Neural cell (in vitro differentiated cells): ENCODE data around the gene MGA.

Source experiments
- POLR2AphosphoS5 ChIP-seq: IDR thresholded peaks from 2 replicates; pipeline ENCODE4 v1.6.1; 2012
- TF ChIP-seq, protein P1 (sequence below): fragments of 450-650 bp; IDR thresholded peaks from 2 replicates; pipeline ENCODE4 v1.5.1; 2014; ENCODE audit warnings: antibody characterized with exemption, mild to moderate bottlenecking, moderate library complexity; ENCODE audit not compliant: poor library complexity, severe bottlenecking
- TF ChIP-seq, protein P2 (sequence below): IDR thresholded peaks from 2 replicates; pipeline ENCODE4 v1.6.1; 2012; ENCODE audit warnings: borderline replicate concordance

DNA sequence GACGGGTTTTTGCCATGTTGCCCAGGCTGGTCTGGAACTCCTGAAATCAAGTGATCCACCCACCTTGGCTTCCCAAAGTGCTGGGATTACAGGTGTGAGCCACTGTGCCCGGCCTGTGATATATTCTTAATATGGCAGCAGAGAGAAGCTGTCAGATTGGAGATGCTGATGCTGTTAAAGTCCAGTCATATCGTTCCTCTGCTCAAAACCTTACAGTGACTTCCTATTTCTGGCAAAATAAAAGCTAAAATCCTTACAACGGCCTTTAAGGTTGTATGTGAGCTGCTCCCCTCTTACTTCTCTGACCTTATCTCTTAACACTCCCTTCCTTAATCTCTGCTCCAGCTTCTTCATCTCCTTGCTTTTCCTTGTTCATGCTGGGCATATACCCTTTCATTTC is 26.6 kb upstream of the MGA start:
- TF ChIP-seq, protein P1, sequence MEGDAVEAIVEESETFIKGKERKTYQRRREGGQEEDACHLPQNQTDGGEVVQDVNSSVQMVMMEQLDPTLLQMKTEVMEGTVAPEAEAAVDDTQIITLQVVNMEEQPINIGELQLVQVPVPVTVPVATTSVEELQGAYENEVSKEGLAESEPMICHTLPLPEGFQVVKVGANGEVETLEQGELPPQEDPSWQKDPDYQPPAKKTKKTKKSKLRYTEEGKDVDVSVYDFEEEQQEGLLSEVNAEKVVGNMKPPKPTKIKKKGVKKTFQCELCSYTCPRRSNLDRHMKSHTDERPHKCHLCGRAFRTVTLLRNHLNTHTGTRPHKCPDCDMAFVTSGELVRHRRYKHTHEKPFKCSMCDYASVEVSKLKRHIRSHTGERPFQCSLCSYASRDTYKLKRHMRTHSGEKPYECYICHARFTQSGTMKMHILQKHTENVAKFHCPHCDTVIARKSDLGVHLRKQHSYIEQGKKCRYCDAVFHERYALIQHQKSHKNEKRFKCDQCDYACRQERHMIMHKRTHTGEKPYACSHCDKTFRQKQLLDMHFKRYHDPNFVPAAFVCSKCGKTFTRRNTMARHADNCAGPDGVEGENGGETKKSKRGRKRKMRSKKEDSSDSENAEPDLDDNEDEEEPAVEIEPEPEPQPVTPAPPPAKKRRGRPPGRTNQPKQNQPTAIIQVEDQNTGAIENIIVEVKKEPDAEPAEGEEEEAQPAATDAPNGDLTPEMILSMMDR = no peak
- TF ChIP-seq, protein P2, sequence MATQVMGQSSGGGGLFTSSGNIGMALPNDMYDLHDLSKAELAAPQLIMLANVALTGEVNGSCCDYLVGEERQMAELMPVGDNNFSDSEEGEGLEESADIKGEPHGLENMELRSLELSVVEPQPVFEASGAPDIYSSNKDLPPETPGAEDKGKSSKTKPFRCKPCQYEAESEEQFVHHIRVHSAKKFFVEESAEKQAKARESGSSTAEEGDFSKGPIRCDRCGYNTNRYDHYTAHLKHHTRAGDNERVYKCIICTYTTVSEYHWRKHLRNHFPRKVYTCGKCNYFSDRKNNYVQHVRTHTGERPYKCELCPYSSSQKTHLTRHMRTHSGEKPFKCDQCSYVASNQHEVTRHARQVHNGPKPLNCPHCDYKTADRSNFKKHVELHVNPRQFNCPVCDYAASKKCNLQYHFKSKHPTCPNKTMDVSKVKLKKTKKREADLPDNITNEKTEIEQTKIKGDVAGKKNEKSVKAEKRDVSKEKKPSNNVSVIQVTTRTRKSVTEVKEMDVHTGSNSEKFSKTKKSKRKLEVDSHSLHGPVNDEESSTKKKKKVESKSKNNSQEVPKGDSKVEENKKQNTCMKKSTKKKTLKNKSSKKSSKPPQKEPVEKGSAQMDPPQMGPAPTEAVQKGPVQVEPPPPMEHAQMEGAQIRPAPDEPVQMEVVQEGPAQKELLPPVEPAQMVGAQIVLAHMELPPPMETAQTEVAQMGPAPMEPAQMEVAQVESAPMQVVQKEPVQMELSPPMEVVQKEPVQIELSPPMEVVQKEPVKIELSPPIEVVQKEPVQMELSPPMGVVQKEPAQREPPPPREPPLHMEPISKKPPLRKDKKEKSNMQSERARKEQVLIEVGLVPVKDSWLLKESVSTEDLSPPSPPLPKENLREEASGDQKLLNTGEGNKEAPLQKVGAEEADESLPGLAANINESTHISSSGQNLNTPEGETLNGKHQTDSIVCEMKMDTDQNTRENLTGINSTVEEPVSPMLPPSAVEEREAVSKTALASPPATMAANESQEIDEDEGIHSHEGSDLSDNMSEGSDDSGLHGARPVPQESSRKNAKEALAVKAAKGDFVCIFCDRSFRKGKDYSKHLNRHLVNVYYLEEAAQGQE = no peak
- no peak for TF ChIP-seq POLR2AphosphoS5
